GM18499 (cell line): ENCODE data around the gene ALPK1.
A peak's percentile ranks its signal among the peaks of the same experiment; 100 is the strongest.

Source experiments
- ATAC-seq: cut with Tn5 transposase; IDR thresholded peaks from one replicate; pipeline ENCODE4 v1.9.1; 2021; ENCODE audit warnings: moderate number of reproducible peaks; ENCODE audit not compliant: insufficient read depth, unreplicated experiment

The ALPK1 gene

DNA sequence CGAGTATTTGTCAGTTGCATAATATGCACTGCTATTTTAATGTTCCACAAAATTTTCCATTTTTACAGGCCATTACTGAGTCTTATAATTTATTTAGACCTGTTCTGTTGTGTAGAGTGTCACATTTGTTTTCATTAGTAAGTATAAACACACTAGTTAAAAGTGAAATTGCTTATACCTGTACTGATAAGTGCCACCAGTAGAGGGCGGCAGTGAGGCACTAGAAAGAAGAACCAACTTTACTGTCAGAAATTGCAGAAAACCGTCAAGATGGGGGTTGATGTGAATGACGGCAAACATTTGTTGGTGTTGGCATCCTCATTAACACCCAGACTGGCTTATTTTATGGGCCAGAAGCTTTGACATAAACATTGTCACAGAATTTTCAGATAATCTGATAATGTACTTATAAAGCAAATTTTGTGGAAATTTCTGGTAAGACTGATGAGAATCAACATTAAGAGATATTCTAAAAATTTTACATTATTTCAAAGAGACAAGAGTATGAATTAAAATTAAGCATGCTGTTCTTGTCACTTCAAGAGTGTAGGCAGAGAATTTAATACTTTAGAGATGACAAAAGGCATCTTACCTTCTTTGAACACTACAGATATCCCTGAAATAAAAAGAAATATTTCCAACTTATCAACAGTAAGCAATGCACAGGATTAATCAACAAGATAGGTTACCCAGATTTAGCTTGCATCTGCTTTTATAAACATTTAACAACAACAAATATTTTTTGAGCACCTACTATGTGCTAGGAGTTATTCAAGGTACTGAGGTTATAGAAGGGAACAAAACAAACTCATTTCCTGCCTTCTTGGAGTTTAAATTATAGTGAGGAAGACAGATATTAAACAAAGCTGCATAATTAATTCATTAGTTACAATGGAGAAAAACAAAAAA is 24.9 kb downstream of the ALPK1 start:
- no peak for ATAC-seq

DNA sequence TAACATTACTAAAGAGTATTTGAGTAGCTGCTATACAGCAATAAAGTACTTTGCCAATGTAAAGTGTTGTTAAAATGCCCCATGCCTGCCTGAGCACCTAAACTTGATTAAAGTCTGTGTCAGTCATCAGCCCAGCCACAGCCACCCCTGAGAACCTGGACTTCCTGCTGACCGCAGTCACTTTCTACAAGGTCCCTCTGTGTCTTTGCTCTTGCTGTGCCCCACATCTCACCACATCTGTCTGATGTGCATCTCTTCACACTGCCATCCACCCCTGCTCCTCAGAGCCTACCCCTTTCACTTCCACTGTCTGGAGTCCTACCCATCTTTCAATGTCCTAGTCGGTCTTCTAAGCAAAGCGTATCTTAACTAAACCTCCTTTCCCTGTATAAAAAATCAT is 25.7 kb downstream of the ALPK1 start:
- no peak for ATAC-seq

DNA sequence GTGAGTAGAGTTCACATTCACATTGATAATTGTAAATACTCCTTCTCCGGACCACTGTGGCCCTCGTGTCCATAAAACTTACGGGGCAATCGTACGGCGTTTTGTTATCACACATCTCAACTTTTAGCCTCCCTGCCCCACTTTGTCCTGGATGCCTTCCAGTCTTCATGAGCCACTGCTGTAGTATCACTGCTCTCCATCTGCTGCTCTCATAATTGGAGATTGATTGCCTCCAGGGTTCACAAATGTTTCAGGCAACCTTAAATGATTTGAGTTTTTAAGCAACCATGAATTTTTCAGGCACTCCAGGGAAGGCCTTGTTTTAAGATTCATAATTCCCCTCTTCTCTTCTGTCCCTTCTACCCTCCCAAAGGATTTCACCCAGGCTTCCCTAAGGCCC is 28.4 kb downstream of the ALPK1 start:
- ATAC-seq: no peak

- peak; percentile 80 for ATAC-seq
Measured at GRCh38 chr4:112327965-112328733, 31.0 kb downstream of the ALPK1 start.

- no peak for ATAC-seq
Measured at GRCh38 chr4:112328734-112329130, 31.6 kb downstream of the ALPK1 start.

- no peak for ATAC-seq
Measured at GRCh38 chr4:112329672-112330375, 32.7 kb downstream of the ALPK1 start.

DNA sequence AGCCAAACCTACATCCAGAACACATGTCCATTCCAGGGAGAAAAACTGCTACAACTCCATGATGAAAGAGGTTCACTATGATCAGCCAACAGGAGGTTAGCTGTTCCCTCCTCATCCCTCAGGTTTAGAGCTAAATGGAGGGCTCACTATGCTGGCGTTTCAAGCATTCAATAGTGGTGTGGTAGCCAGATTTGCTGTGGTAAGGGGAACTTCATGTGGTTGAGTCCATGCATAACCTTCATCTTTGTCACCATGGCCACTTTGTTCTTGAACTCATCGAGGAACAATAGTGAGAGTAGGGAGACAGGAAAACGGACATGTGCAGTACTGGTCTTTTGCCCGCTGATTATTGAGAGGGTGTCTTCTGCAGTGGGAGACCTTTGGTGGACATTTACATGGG is 33.8 kb downstream of the ALPK1 start:
- no peak for ATAC-seq

- no peak for ATAC-seq
Measured at GRCh38 chr4:112332398-112332797, 35.2 kb downstream of the ALPK1 start.

DNA sequence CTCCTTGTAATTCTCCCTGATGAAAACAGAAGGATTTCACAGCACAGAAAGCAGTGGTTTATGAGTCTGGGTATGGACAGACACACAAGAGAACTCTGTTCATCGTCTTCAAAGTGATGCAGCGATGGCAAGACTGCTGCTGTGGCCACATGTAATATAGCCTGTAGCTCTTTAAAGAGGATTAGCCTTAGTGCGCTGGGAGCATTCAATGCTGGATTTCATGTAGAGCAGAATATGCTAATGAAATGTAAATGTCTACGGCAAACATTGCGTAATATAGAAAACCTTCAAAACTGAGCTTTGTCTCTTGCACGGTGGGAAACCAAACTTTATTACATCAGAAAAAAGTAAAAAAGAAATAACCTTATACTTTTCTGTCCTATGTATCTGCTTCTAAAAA is 42.9 kb downstream of the ALPK1 start:
- no peak for ATAC-seq

DNA sequence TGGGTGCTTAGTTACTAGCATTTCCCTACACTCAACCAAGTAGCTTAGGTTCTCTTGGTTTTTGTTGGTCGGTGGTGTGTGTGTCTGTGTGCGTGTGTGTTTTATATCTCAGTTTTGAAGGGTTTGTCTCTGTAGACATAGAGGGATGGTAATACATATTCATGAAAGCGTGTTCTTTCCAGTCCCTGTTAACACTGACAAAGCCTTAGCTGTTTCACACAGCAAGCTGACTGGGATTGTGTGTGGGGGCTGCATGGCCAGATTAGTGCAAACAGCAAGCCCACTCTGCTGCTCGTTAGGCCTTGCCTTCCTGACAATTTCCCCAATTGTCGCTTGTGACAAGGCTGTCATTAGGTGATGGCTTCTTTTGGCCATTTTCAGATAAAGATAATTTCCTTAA is 43.9 kb downstream of the ALPK1 start:
- no peak for ATAC-seq

GRCh38 chr4:112343330-112344080 is 46.3 kb downstream of the ALPK1 start:
- no peak for ATAC-seq

DNA sequence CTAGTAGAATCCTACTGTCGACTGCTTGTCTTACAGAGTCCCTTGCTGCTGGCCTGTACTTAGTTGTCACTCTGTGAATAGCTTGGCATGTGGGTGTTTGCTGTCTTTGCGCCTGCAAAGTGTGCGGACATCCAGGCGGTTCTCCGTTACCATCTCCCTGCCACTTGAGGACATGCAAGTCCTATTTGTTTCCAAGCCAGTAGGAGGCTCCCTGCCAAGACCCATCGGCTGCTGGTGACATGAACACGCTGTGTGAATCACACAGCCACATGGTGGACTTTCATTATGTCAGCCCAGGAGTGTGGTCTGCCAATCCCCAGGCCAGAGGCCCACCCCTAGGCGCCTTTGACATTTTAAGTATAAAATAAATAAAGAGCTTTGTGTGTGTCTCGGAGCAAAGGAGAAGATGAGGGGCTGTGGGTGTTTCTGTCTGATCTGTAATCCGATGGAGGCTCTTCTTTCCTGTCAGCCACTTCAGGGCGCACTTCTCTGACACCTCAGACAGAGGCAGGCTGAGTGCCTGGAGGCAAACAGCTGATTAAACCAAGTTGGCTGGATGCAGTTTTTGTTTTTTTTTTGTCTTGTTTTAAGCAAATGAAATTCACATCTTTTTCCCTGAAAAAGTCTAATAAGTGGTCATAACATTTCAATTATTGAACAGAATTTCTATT is 51.5 kb downstream of the ALPK1 start:
- no peak for ATAC-seq

DNA sequence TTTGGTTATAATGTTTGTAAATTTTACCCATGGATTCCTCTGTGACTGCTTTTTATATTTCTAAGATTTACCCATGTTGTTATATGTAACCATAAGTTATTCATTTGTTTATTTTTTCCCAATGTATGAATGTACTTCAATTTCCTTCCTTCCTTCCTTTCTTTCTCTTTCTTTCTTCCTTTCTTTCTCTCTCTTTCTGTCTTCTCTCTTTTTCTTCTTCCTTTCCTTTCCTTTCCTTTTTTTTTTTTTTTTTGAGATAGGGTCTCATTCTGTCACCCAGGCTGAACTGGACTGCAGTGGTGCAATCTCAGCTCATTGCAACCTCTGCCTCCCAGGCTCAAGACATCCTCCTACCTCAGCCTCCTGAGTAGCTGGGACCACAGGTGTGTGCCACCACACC is 55.6 kb downstream of the ALPK1 start:
- no peak for ATAC-seq

DNA sequence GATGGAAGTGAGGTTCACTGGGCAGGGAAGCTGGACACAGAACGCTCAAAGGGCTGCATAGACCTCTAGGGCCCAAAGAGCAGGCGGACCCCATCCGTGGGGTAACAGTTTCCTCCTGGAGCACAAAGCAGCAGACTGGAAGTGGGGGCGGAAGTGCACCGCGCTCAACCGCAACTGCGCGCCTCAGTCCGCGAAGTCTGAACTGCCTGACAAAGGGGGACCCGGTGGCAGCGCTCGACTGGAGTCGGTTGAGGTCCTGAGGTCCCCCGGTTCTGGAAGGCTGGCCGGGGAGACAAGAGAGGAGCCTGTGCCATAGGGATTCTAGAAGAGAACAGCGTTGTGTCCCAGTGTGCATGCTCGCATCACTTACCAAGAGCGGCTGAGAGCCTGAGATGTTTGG is 58.5 kb downstream of the ALPK1 start:
- no peak for ATAC-seq

GRCh38 chr4:112357453-112357852 is 60.3 kb downstream of the ALPK1 start:
- ATAC-seq: no peak

DNA sequence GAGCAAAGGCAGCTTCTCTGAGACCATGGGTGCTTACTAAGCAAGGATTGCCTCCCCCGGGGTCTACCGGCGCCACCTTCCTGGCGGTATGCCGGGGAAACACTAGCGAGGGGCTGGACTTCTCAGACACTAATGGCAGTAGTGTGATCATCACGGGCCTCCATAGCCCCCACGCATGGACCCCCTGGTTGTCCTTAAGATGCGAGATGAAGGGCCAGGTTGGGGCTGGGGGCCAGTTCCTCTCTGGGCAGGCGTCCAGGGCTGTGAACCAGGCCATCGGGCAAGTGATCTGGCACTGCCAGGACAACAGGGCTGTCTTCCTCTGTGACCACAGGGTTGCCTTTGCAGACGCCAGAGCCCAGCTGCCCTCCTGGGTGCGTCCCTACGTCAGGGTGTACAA is 60.7 kb downstream of the ALPK1 start:
- no peak for ATAC-seq

- no peak for ATAC-seq
Measured at GRCh38 chr4:112358415-112358814, 61.2 kb downstream of the ALPK1 start.

DNA sequence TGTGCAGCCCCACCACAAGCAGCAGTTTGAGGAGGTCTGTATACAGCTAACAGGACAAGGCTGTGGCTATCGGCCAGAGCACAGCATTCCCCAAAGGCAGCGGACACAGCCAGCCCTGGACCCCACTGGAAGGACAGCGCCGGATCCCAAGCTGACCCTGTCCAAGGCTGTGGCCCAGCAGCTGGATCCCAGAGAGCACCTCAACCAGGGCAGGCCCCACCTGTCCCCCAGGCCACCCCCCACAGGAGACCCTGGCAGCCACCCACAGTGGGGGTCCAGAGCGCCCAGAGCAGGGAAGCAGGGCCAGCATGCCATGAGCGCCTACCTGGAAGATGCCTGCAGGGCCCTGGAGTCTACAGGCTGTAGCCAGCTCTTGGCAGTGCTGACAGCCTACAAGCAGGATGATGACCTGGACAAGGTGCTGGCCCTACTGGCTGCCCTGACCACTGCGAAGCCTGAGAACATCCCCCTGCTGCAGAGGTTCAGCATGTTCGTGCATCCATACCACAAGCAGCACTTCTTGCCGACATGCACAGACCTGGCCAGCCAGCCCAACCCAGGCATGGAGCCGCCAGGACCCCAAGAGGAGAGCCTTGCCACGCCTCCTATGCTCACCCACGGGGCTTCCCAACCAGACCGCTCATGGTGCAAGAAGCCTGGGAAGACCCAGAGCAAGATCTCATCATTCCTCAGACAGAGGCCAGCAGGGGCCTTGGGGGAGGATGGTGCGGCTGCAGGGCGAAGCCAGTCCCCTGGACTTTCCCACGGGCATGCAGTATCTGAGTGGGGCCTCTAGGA is 62.0 kb downstream of the ALPK1 start:
- ATAC-seq: no peak
